ENCODE results near the gene CACNG3.
"Not testable (repeated sequence)": the region's sequence is repeated elsewhere in the genome, so short reads cannot be mapped to it uniquely, and the experiment has no call there.

Gene CACNG3

GRCh38 chr16:24336491-24336890, 80.4 kb downstream of the CACNG3 start:
- DNase-seq, result no peak

GRCh38 chr16:24337013-24337412, 80.9 kb downstream of the CACNG3 start:
- DNase-seq, result no peak

GRCh38 chr16:24343829-24344228, 87.7 kb downstream of the CACNG3 start:
- DNase-seq, result not testable (repeated sequence)

- no peak for DNase-seq
Observed at GRCh38 chr16:24344784-24345183, 88.6 kb downstream of the CACNG3 start.

GRCh38 chr16:24345704-24346103, 89.6 kb downstream of the CACNG3 start:
- DNase-seq, result no peak

- no peak for DNase-seq
Observed at GRCh38 chr16:24346734-24347133, 90.6 kb downstream of the CACNG3 start.

- DNase-seq, result no peak
Observed at GRCh38 chr16:24347556-24347955, 91.4 kb downstream of the CACNG3 start.

- no peak for DNase-seq
Observed at GRCh38 chr16:24348545-24349290, 92.6 kb downstream of the CACNG3 start.

- no peak for DNase-seq
Observed at GRCh38 chr16:24349320-24349719, 93.2 kb downstream of the CACNG3 start.

- no peak for DNase-seq
Observed at GRCh38 chr16:24352746-24353145, 96.6 kb downstream of the CACNG3 start.

- DNase-seq, result no peak
Observed at GRCh38 chr16:24353622-24354021, 97.5 kb downstream of the CACNG3 start.

GRCh38 chr16:24357511-24357910, 101.4 kb downstream of the CACNG3 start:
- no peak for DNase-seq

GRCh38 chr16:24358117-24358516, 102.0 kb downstream of the CACNG3 start:
- DNase-seq, result no peak

GRCh38 chr16:24359490-24359889, 103.4 kb downstream of the CACNG3 start:
- DNase-seq, result no peak

GRCh38 chr16:24360936-24361335, 104.8 kb downstream of the CACNG3 start:
- no peak for DNase-seq

- DNase-seq, result no peak
Observed at GRCh38 chr16:24364596-24364995, 108.5 kb downstream of the CACNG3 start.

- DNase-seq, result no peak
Observed at GRCh38 chr16:24367186-24367710, 111.1 kb downstream of the CACNG3 start.

- DNase-seq, result no peak
Observed at GRCh38 chr16:24372824-24373223, 116.7 kb downstream of the CACNG3 start.

- no peak for DNase-seq
Observed at GRCh38 chr16:24378999-24379398, 122.9 kb downstream of the CACNG3 start.

- DNase-seq, result no peak
Observed at GRCh38 chr16:24381470-24382118, 125.5 kb downstream of the CACNG3 start.

GRCh38 chr16:24382762-24383407, 126.8 kb downstream of the CACNG3 start:
- DNase-seq, result no peak

- no peak for DNase-seq
Observed at GRCh38 chr16:24394341-24394740, 138.2 kb downstream of the CACNG3 start.

GRCh38 chr16:24396350-24397271, 140.5 kb downstream of the CACNG3 start:
- DNase-seq, result no peak
